Tibial nerve (tissue), 4 donors: ENCODE data around the gene HOMER3.
A peak's percentile ranks its signal among the peaks of the same experiment; 100 is the strongest.

ENCODE experiments used
- CTCF ChIP-seq, 5 experiments: fragments of 200-600 bp in 3 of 5; fragments of 450-650 bp in 2 of 5; sonication (generic) in 3 of 5; IDR thresholded peaks; one replicate each; pipeline ENCODE4 v1.5.1; 2016 to 2019; ENCODE audit warnings: antibody characterized with exemption in 5 of 5, mild to moderate bottlenecking in 3 of 5, moderate library complexity in 2 of 5
- EP300 ChIP-seq, 2 donors: sonication (generic); formaldehyde crosslinking; IDR thresholded peaks; one replicate each; pipeline ENCODE4 v1.6.1; 2017; ENCODE audit warnings: antibody characterized with exemption in 2 of 2, mild to moderate bottlenecking in 1 of 2
- POLR2A ChIP-seq, 2 donors: fragments of 450-650 bp; IDR thresholded peaks; one replicate each; pipeline ENCODE4 v1.6.1; 2017; ENCODE audit warnings: antibody characterized with exemption in 2 of 2, mild to moderate bottlenecking in 2 of 2, moderate library complexity in 2 of 2

- TF ChIP-seq CTCF (IDR thresholded peaks at IDR 0.05) (peak; percentile 25 to 87 (median 47)), POLR2A (IDR thresholded peaks at IDR 0.05) (peak; percentile 37 to 59), EP300 (IDR thresholded peaks at IDR 0.05) (no peak)
Measured at GRCh38 chr19:18940769-18941627, at the start of gene HOMER3.
